ENCODE results near the gene KCNK18.

KCNK18 gene

DNA sequence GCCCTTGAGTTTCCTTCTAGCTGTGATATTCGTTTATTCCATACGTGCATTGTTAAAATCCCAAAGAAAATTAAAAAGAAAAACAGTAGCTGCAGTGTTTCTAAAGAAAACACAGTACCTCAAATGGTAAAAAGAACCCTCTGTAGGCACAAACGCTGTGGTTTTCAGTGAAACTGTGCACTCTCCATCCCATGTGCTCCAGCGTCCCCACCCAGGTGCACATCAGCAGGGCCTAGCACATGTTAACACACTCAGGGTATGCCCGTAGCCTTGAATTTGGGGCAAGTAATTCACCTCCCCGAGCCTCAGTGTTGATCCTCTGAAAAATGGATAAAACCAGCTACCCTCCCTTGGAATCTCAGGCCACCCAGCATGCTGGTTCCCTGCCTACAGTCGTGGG lies 53.1 kb downstream of the KCNK18 start:
- no peak for DNase-seq (ENCODE audit: low read depth in 3 of 3)

DNA sequence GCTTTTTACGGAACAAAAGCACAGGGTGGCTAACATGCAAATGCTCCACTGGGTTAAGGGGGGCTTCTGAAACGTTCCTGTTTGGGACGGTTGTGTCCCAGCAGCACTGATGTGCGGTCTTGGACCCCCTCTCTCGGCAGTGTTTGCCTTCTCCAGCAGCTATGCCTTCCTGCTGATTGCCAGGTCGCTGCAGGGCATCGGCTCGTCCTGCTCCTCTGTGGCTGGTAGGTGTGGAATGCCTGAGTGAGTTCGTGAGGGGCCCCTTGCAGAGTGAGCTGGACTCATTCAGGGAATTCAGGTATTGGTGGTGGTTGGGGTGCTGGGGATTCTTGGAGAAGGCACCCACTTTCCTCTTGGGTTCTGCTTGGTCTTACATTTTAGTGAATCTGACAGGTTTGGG lies 56.6 kb downstream of the KCNK18 start:
- DNase-seq (ENCODE audit: low read depth in 3 of 3): no peak

DNA sequence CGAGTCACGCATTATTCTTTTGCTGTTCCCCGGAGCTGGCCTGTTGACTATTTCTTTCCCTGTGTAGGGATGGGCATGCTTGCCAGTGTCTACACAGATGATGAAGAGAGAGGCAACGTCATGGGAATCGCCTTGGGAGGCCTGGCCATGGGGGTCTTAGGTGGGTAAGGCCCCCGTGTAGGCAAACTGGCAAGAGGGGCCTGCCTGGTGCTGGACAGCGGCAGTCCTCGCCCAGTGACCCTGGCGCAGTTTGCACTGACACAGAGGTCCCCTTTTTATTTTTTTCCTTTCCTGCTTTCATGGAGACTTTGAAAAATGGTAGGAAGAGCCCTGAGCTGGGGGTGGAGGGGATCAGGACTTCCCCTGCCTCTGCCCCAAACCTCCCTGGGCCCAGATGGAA lies 57.0 kb downstream of the KCNK18 start:
- DNase-seq (ENCODE audit: low read depth in 3 of 3): no peak

DNA sequence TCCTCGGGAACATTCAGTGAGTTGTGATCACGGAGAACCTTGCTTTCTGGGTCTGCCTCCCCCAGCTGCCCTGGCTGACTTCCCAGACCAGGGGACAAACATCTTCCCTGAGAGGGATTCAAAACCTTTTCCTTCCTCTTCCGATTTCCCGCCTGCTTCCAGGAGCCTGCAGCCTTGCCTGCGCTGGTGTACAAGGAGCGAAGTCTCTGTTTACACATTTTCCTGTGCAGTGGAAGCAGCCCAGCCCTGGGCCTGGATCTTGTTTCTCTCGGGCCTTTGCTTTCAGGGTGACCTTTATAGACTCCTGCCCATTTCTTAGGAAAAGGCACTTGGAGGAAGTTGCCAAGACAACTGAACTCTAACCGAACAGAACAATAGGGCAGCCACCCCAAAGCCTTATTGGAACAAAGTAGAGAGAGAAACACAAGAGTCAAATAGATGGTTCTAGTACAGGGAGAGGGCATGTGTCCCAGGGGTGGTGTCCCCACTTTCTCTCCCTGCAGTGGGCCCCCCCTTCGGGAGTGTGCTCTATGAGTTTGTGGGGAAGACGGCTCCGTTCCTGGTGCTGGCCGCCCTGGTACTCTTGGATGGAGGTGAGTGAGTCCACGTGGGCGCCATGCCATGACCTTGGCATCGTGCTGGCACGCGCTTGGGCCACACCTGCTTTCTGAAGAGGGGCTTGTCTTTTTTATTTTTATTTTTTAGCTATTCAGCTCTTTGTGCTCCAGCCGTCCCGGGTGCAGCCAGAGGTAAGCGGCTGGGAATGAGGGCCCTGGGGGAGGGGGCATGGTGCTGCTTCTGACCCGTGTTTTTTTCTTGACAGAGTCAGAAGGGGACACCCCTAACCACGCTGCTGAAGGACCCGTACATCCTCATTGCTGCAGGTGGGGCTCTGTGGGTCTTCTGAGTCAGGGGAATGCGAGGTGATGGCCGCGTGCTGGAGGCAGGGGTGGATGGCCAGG lies 57.8 kb downstream of the KCNK18 start:
- no peak for DNase-seq (ENCODE audit: low read depth in 3 of 3)

DNA sequence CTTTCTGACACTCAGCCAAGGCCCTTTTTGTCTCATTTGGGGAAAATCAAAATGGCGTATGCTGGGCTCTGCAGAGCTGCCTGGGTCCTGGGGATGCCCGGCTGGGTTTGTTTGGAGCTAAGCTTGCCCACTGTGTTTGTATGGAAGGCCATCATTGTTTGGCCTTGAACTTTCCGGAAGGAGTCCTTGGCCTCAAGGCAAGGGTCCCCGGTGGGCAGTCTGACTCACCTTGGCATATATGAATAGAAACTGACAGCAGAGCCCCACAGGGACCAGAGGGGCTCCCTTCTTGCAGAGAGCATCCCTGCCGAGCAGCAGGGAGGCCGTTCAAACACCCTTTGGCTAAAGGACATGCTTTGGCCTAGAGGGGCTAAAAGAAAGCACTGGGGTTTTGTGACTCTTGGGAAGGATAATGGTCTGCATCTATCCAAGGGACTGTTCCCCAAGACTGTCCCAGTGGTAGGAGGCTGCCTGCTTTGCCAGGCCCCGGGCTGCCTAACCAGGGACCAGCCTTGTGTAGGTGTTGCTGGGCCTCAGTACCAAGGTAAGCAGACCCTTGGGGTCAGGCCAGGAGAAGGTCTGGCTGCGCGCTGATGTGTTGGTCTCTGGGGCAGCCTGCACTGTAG lies 58.7 kb downstream of the KCNK18 start:
- DNase-seq (ENCODE audit: low read depth in 3 of 3): no peak

DNA sequence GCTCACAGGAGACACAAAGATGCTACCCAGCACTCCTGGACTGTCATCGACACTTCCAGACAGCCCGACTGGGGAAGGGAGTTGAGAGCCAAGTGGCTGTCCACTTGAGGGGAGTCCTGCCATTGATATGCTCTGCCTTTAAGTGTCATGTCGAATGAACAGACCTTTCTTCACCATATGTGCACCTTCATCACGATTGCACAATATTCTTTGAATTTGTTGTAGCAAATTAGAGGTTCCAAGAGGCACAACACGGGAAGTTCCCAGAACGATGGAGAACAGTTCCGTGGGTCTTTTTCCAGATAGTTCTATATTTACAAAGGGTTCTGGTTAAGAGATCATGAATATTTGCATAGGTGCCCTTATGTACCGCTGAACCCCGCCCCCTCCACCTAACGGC lies 59.6 kb downstream of the KCNK18 start:
- DNase-seq (ENCODE audit: low read depth in 3 of 3): no peak

DNA sequence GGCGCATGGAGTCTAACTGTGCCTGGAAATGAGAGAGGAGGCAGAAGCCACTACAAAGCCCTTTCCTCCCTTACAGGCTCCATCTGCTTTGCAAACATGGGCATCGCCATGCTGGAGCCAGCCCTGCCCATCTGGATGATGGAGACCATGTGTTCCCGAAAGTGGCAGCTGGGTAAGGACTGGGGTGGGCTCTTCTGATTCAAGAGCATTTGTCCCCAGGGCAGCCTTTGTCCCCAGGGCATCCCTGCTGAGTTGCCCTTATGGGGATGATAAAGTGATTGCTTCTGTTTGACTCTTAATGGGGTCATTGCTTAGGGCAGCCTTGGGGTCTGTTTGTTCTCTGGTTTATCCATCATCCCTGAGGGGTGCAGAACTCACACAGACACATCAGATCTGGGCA lies 60.4 kb downstream of the KCNK18 start:
- no peak for DNase-seq (ENCODE audit: low read depth in 3 of 3)

DNA sequence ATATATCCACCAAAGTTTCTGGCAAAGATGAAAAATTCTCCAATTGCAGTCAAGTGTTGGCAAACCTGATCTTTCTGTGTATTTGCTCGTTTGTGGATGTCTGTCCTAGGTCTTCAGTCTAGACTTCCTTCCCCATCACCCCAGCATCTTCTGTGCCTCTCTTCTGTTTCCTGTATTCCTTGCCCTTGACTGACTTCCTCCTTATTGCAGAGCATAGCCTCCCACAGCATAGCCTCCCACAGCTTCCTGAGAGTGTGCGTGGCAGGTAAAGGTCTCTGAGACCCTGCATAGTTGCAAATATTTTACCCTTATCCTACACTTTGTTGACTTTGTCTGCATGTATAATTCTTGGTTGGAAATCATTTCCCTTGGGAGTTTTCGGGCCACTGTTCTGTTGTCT lies 62.0 kb downstream of the KCNK18 start:
- no peak for DNase-seq (ENCODE audit: low read depth in 3 of 3)
